GM12865 (cell line): ENCODE results near the gene EPHB1.
"Not testable (repeated sequence)": the region's sequence is repeated elsewhere in the genome, so short reads cannot be mapped to it uniquely, and the experiment has no call there.

Experiments
- DNase-seq: peaks from one replicate; pipeline ENCODE4 v3.0.0; 2010; ENCODE audit warnings: low read depth
- H3K4me3 ChIP-seq: 2 replicates; pipeline ENCODE4 v1.5.1; 2011; ENCODE audit warnings: mild to moderate bottlenecking, low read depth, low read length, control low read depth
- TF ChIP-seq, protein P1 (sequence below): IDR thresholded peaks from 2 replicates; pipeline ENCODE4 v1.5.1; 2011; ENCODE audit warnings: low read length, control low read depth, low read depth, inconsistent platforms; ENCODE audit not compliant: insufficient read depth; ENCODE audit errors: missing control alignments

EPHB1 gene

DNA sequence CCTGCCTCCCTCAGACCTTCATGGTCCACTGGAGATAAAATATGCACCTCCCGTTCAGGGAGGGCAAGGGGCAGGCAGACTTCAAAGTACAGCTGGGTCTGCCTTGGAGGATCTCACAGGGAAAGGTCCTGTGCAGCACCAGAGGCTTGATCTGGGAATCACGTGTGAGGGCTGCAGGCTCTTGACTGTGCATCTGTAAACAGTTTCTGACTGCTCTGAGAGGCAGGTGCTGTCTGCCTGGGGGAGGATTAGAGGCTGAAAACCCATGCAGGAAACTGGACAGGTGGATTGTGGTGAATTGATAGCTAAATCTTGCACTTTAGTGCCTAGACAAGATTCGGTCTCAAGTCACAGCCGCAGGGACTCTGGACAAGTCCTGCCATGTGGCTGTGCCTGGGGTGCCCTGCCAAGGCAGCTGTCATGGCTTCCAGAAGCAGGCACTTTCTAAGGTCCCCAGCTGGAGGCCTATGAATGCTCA lies 239.3 kb downstream of the EPHB1 start:
- no peak for DNase-seq
- TF ChIP-seq, protein P1, sequence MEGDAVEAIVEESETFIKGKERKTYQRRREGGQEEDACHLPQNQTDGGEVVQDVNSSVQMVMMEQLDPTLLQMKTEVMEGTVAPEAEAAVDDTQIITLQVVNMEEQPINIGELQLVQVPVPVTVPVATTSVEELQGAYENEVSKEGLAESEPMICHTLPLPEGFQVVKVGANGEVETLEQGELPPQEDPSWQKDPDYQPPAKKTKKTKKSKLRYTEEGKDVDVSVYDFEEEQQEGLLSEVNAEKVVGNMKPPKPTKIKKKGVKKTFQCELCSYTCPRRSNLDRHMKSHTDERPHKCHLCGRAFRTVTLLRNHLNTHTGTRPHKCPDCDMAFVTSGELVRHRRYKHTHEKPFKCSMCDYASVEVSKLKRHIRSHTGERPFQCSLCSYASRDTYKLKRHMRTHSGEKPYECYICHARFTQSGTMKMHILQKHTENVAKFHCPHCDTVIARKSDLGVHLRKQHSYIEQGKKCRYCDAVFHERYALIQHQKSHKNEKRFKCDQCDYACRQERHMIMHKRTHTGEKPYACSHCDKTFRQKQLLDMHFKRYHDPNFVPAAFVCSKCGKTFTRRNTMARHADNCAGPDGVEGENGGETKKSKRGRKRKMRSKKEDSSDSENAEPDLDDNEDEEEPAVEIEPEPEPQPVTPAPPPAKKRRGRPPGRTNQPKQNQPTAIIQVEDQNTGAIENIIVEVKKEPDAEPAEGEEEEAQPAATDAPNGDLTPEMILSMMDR = no peak
- H3K4me3 ChIP-seq = no peak overlapping the region

DNA sequence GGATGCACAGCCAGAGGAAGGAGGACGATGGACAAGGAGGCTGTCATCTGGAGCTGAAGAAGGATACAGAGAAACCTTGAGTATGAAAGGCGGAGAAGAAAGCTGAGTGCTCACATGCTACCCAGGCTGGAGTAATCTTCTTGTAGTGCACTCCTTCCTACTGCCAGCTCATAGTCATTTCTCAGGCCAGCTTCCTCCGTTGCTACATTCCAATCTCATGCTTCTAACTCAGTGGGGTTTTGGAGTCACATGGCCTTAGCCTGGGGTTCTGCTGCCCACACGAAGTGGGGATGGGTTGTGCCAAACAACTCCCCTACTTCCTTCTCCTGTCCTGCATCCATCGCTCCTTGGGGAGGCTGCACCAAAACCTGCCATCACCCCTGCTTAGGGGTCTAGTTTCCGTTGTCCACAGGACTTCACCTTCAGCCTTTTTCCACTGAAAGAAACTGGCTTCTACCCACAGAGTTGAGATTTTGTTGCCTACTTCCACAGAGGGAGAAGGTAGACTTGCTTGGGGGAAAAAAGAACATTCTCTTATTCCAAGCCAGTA lies 239.9 kb downstream of the EPHB1 start:
- no peak overlapping the region for H3K4me3 ChIP-seq
- no peak for DNase-seq
- TF ChIP-seq, protein P1 = no peak

DNA sequence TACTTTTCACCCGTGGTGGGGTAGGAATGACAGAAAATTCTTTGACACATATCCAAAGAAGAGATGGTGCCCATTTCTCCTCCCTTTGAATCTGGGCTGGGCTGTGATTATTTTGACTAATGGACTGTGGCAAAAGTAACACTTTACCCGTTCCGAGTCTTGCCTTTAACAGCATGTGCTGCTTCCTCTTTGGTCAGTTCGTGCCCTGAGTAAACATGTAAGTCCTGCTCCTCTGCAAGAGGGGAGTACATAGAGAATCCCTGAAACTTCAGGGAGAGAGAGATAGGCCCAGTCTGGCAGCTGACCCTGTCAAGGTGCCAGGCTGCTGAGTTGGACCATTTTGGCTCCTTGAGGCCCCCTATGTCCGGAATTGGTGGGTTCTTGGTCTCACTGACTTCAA lies 243.1 kb downstream of the EPHB1 start:
- H3K4me3 ChIP-seq = no peak overlapping the region
- TF ChIP-seq, protein P1 = no peak
- no peak for DNase-seq

DNA sequence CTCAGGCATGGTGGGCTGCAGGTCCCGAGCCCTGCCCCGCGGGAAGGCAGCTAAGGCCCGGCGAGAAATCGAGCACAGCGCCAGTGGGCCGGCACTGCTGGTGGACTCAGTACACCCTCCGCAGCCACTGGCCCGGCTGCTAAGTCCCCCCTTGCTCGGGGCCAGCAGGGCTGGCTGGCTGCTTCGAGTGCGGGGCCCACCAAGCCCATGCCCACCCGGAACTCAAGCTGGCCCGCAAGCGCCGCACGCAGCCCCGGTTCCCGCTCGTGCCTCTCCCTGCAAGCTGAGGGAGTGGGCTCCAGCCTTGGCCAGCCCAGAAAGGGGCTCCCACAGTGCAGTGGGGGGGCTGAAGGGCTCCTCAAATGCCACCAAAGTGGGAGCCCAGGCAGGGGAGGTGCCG lies 244.5 kb downstream of the EPHB1 start:
- not testable (repeated sequence) for H3K4me3 ChIP-seq, DNase-seq

DNA sequence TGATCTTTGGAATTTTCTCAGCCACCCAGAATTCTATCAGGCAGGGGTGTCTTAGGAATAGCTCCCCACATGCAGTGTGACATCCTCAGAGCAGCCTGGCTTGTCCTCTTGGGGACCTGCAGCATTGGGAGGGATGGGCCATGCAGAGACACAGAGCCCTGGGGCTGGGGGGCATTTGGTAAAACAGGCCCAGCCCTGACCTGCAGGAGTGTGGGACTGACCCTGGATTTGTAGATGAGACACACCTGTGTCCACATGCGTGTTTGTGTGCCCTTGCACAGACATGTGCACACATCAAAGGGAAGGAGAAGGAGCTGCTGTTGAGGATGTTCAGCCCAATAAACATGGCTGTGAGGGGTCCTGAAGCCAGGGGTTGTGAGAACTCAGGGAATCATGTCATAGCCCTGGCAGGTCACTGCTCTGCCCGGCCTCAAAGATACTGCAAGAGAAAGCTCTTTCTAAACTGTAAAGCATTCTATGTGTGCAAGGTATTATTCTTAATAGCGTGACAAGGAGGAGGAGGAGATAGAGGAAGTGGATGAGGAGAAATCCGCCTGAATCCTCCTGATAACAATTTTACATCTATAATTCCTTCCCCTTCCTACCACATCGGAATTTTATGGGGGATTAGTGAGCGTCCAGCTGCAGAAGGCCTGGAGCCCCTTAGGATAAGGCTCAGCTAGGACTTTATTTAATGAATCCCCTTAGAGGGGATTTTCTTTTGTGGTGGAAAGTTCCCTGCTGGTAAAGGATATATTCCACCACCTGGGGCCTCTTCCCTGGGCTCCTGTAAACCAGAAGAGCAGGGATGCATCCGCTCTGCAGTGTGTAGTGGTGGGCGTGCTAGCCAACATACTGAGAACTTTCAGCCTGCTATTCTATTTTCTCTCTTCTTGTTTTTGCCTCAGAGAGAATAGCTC lies 245.5 kb downstream of the EPHB1 start:
- no peak for DNase-seq
- TF ChIP-seq, protein P1 = no peak
- H3K4me3 ChIP-seq = no peak overlapping the region

DNA sequence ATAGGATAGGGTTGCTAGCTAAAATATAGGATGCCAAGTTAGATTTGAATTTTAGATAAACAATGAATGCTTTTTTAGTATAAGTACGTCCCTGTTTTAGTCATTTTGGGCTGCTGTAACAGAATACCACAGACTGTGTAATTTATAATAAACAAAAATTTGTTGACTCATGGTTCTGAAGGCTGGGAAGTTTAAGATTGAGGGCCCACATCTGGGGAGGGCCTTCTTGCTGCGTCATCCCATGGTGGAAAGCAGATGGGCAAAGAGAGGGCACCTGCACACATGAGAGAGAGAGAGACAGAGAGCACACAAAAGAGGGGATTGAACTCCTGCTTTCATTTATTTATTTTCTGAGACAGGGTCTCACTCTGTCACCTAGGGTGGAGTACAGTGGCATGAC lies 246.5 kb downstream of the EPHB1 start:
- no peak overlapping the region for H3K4me3 ChIP-seq
- no peak for DNase-seq
- TF ChIP-seq, protein P1 = no peak

DNA sequence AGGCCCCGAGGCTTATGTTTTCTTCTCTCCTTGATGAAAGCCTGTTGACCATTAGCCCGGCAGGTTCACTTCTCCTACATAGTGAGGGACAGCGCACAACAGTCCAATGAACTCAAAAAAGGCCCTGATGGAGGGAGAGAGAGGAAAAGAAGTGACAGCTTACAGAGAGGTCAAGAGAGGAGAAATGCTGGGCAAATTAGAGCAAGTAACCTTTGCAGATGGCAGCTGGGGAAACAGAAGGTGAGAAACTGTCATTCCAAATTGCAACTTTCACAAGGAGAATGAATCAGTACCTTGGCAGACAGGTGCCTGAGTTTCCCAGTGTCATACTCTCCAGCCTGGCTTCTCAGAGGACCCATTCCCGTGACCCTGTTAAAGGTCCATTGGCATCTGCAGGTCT lies 252.0 kb downstream of the EPHB1 start:
- TF ChIP-seq, protein P1 = no peak
- no peak for DNase-seq
- H3K4me3 ChIP-seq = no peak overlapping the region
